Measurements from ENCODE around the gene RPH3AL.

The RPH3AL gene

GRCh38 chr17:353838-354234, 1.2 kb upstream of the RPH3AL start:
- in situ Hi-C loops (cut with MboI; ENCODE audit: low sequenced_read_pairs), result no loop called here

- in situ Hi-C loops (cut with MboI; ENCODE audit: low sequenced_read_pairs), result no loop called here
Measured at GRCh38 chr17:353213-353837, 718 bp upstream of the RPH3AL start.

GRCh38 chr17:351875-352420, 659 bp downstream of the RPH3AL start:
- in situ Hi-C loops (cut with MboI; ENCODE audit: low sequenced_read_pairs), result no loop called here

GRCh38 chr17:351449-351738, 1.2 kb downstream of the RPH3AL start:
- in situ Hi-C loops (cut with MboI; ENCODE audit: low sequenced_read_pairs), result no loop called here

GRCh38 chr17:350706-351448, 1.7 kb downstream of the RPH3AL start:
- in situ Hi-C loops (cut with MboI; ENCODE audit: low sequenced_read_pairs), result no loop called here

- in situ Hi-C loops (cut with MboI; ENCODE audit: low sequenced_read_pairs), result no loop called here
Measured at GRCh38 chr17:349666-350065, 2.9 kb downstream of the RPH3AL start.

GRCh38 chr17:348692-349425, 3.7 kb downstream of the RPH3AL start:
- in situ Hi-C loops (cut with MboI; ENCODE audit: low sequenced_read_pairs), result no loop called here

GRCh38 chr17:348012-348411, 4.6 kb downstream of the RPH3AL start:
- in situ Hi-C loops (cut with MboI; ENCODE audit: low sequenced_read_pairs), result no loop called here

- in situ Hi-C loops (cut with MboI; ENCODE audit: low sequenced_read_pairs), result no loop called here
Measured at GRCh38 chr17:347309-347899, 5.2 kb downstream of the RPH3AL start.

GRCh38 chr17:345992-346785, 6.4 kb downstream of the RPH3AL start:
- in situ Hi-C loops (cut with MboI; ENCODE audit: low sequenced_read_pairs), result no loop called here

- in situ Hi-C loops (cut with MboI; ENCODE audit: low sequenced_read_pairs), result no loop called here
Measured at GRCh38 chr17:345261-345660, 7.3 kb downstream of the RPH3AL start.

- in situ Hi-C loops (cut with MboI; ENCODE audit: low sequenced_read_pairs), result no loop called here
Measured at GRCh38 chr17:343875-344752, 8.5 kb downstream of the RPH3AL start.

GRCh38 chr17:343211-343610, 9.4 kb downstream of the RPH3AL start:
- in situ Hi-C loops (cut with MboI; ENCODE audit: low sequenced_read_pairs), result no loop called here

- in situ Hi-C loops (cut with MboI; ENCODE audit: low sequenced_read_pairs), result no loop called here
Measured at GRCh38 chr17:340074-340473, 12.5 kb downstream of the RPH3AL start.

- in situ Hi-C loops (cut with MboI; ENCODE audit: low sequenced_read_pairs), result no loop called here
Measured at GRCh38 chr17:339193-340061, 13.2 kb downstream of the RPH3AL start.

GRCh38 chr17:338442-339192, 14.0 kb downstream of the RPH3AL start:
- in situ Hi-C loops (cut with MboI; ENCODE audit: low sequenced_read_pairs), result no loop called here

GRCh38 chr17:337866-338265, 14.7 kb downstream of the RPH3AL start:
- in situ Hi-C loops (cut with MboI; ENCODE audit: low sequenced_read_pairs), result no loop called here

- in situ Hi-C loops (cut with MboI; ENCODE audit: low sequenced_read_pairs), result no loop called here
Measured at GRCh38 chr17:337453-337852, 15.2 kb downstream of the RPH3AL start.

All from HL-60/S4 (cell line).